ENCODE data around the gene RASA2. TPM values are rescaled to one million over a fixed set of nuclear protein-coding genes. Genes with fewer than 3 reads are reported as not detected.

RASA2 gene
- total and polyA plus RNA-seq, 8 donors, result 3.2 to 10.7 (median 5.7) TPM

DNA sequence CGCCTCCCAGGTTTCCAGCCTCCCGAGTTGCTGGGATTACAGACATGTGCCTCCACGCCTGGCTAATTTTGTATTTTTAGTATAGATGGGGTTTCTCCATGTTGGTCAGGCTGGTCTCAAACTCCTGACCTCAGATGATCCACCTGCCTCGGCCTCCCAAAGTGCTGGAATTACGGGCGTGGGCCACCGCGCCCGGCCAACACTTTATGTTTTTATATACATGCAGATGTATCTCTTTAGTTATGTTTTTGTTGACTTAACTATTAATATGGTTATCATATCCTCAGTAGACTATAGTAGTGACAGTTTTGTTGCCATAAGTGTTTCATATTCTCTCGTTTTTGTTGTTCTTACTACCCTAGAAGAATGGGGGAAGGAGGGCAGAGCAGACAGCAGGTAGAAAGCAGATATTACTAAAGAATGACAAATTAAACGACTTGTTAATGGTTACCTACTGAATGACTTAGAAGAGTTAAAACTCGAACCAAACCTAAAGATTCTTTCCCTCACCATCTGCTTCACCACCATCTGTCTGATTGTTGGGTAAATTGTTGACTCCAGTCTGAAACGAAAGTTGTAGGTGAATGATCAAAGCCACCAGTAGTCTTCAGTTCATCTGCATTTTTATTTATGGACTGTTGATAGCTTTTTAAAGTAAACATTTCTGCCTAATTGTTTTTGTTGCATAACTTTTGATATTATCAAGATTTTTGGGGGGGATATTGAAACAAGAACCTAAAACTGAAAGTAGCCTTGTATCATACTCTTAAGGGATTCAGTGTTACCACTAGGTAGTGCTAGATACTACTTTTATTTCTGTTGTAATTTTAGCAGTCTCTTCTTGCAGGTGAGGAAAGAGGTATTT lies 89.3 kb downstream of the RASA2 start:
- TF ChIP-seq, protein P1, sequence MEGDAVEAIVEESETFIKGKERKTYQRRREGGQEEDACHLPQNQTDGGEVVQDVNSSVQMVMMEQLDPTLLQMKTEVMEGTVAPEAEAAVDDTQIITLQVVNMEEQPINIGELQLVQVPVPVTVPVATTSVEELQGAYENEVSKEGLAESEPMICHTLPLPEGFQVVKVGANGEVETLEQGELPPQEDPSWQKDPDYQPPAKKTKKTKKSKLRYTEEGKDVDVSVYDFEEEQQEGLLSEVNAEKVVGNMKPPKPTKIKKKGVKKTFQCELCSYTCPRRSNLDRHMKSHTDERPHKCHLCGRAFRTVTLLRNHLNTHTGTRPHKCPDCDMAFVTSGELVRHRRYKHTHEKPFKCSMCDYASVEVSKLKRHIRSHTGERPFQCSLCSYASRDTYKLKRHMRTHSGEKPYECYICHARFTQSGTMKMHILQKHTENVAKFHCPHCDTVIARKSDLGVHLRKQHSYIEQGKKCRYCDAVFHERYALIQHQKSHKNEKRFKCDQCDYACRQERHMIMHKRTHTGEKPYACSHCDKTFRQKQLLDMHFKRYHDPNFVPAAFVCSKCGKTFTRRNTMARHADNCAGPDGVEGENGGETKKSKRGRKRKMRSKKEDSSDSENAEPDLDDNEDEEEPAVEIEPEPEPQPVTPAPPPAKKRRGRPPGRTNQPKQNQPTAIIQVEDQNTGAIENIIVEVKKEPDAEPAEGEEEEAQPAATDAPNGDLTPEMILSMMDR (IDR thresholded peaks at IDR 0.05), result peak in 2 of 4 donors; percentile 21 to 24
- Histone ChIP-seq H3K27me3 (no peaks in the 10 kb centered on the region), H3K4me1 (no peaks in the 10 kb centered on the region), H3K4me3 (no peak overlapping the region), H3K9me3 (no peaks in the 10 kb centered on the region), H3K27ac (no peak overlapping the region), H3K36me3 (peaks cover 0 to 17% (median 0%) of the 10 kb centered on the region in 3 donors)
- 79 to 82% methylated on average over 13 of the region's 13 CpGs for WGBS, 2 donors
- intact Hi-C loops (cut with DNase I), result no loop called here
- no peak for DNase-seq
- ATAC-seq, result peak in 3 of 4 donors; percentile 69 to 77 (median 75)
- peak; percentile 94 for FAIRE-seq

- TF ChIP-seq, protein P1 (IDR thresholded peaks at IDR 0.05), result peak in 1 of 4 donors; percentile 12
- Histone ChIP-seq H3K4me1 (no peaks in the 10 kb centered on the region), H3K36me3 (peaks cover 0 to 17% (median 0%) of the 10 kb centered on the region in 3 donors), H3K27me3 (no peaks in the 10 kb centered on the region), H3K27ac (no peak overlapping the region), H3K9me3 (no peaks in the 10 kb centered on the region), H3K4me3 (no peak overlapping the region)
- intact Hi-C loops (cut with DNase I), result no loop called here
- ATAC-seq (no peak), DNase-seq (no peak), FAIRE-seq (no peak)
- 97 to 100% methylated on average over 1 of the region's 1 CpG for WGBS, 2 donors
Measured at GRCh38 chr3:141576744-141577052, 89.9 kb downstream of the RASA2 start.

GRCh38 chr3:141578202-141578973 lies 91.6 kb downstream of the RASA2 start:
- Histone ChIP-seq H3K4me1 (no peaks in the 10 kb centered on the region), H3K36me3 (peaks cover 0 to 7% (median 0%) of the 10 kb centered on the region in 3 donors), H3K27me3 (no peaks in the 10 kb centered on the region), H3K9me3 (no peaks in the 10 kb centered on the region), H3K27ac (no peak overlapping the region), H3K4me3 (no peak overlapping the region)
- no peak for DNase-seq
- no peak for FAIRE-seq
- intact Hi-C loops (cut with DNase I), result no loop called here
- TF ChIP-seq, protein P1 (IDR thresholded peaks at IDR 0.05), result no peak
- ATAC-seq, result no peak
- 71% methylated on average over 4 of the region's 4 CpGs for WGBS, 2 donors

GRCh38 chr3:141594357-141594756 lies 107.5 kb downstream of the RASA2 start:
- Histone ChIP-seq H3K4me3 (no peak overlapping the region), H3K27me3 (no peaks in the 10 kb centered on the region), H3K9me3 (no peaks in the 10 kb centered on the region), H3K36me3 (peaks cover 0 to 4% (median 0%) of the 10 kb centered on the region in 3 donors), H3K27ac (no peak overlapping the region), H3K4me1 (no peaks in the 10 kb centered on the region)
- DNase-seq (no peak), ATAC-seq (no peak), FAIRE-seq (no peak)
- 99 to 100% methylated on average over 2 of the region's 2 CpGs for WGBS, 2 donors
- intact Hi-C loops (cut with DNase I), result no loop called here
- TF ChIP-seq, protein P1 (IDR thresholded peaks at IDR 0.05), result no peak
